Smooth muscle cell (in vitro differentiated cells): ENCODE results near the gene EXOC6B. TPM values are rescaled to one million over a fixed set of nuclear protein-coding genes. Genes with fewer than 3 reads are reported as not detected.

Experiments used
- DNase-seq: peaks from one replicate; lab custom pipeline; 2025; ENCODE audit not compliant: unreplicated experiment; lab: John Stamatoyannopoulos, UW
- H2AFZ ChIP-seq: fragments of 200-600 bp; sonication (generic); 2 replicates; pipeline ENCODE4 v1.6.0; 2016; ENCODE audit warnings: antibody characterized with exemption, low read depth, mild to moderate bottlenecking
- H3F3A ChIP-seq: fragments of 200-600 bp; sonication (generic); 2 replicates; pipeline ENCODE4 v1.6.0; 2017; ENCODE audit warnings: antibody characterized with exemption, low read depth
- H3K27ac ChIP-seq: fragments of 200-600 bp; sonication (generic); 2 replicates; pipeline ENCODE4 v1.5.1; 2016; ENCODE audit warnings: low read depth, mild to moderate bottlenecking
- H3K27me3 ChIP-seq: fragments of 200-600 bp; sonication (generic); 2 replicates; pipeline ENCODE4 v1.6.1; 2016; ENCODE audit warnings: low read depth, mild to moderate bottlenecking
- H3K36me3 ChIP-seq: fragments of 200-600 bp; sonication (generic); 2 replicates; pipeline ENCODE4 v1.5.1; 2016; ENCODE audit warnings: low read depth
- H3K4me1 ChIP-seq: fragments of 200-600 bp; sonication (generic); 2 replicates; pipeline ENCODE4 v1.5.1; 2016; ENCODE audit warnings: low read depth
- H3K4me2 ChIP-seq: fragments of 200-600 bp; sonication (generic); 2 replicates; pipeline ENCODE4 v1.6.0; 2016; ENCODE audit warnings: mild to moderate bottlenecking
- H3K4me3 ChIP-seq: fragments of 200-600 bp; sonication (generic); 2 replicates; pipeline ENCODE4 v1.5.1; 2016; ENCODE audit warnings: mild to moderate bottlenecking
- H3K79me2 ChIP-seq: fragments of 200-600 bp; sonication (generic); 2 replicates; pipeline ENCODE4 v1.6.0; 2016; ENCODE audit warnings: low read depth, mild to moderate bottlenecking
- H3K9ac ChIP-seq: fragments of 200-600 bp; sonication (generic); 2 replicates; pipeline ENCODE4 v1.6.0; 2016; ENCODE audit warnings: low read depth
- H3K9me3 ChIP-seq: fragments of 200-600 bp; sonication (generic); replicated peaks from 2 replicates; pipeline ENCODE4 v1.5.1; 2016; ENCODE audit warnings: low read depth
- H4K20me1 ChIP-seq: fragments of 200-600 bp; sonication (generic); 2 replicates; pipeline ENCODE4 v1.6.0; 2016; ENCODE audit warnings: low read depth
- CTCF ChIP-seq: fragments of 200-600 bp; sonication (generic); IDR thresholded peaks from 2 replicates; pipeline ENCODE4 v1.5.1; 2017; ENCODE audit warnings: borderline replicate concordance, mild to moderate bottlenecking, antibody characterized with exemption; ENCODE audit not compliant: insufficient read depth, poor library complexity, severe bottlenecking
- WGBS: methylation state at CpG from one replicate; pipeline ENCODE4 v1.1.7; 2016; ENCODE audit warnings: low lambda C conversion rate; 5-methylcytosine and 5-hydroxymethylcytosine counted together
- polyA plus RNA-seq: library from polyadenylated mRNA; unstranded; fragments of >200 nt; fragmentation: Nextera tagmentation; extraction: Ambion mirVana; gene quantifications from 2 replicates; pipeline ENCODE4 v1.2.1, GENCODE V29; 2016
- total RNA-seq: library from RNA; depleted of rRNA; stranded (reverse); fragments of >200 nt; gene quantifications from 2 replicates; pipeline ENCODE4 v1.2.3, GENCODE V29; 2014

EXOC6B gene
- total and polyA plus RNA-seq, 2 experiments from 2014 or later: 6.9 to 19.7 TPM

GRCh38 chr2:72131916-72132841 is 693.7 kb downstream of the EXOC6B start:
- 94% methylated on average over 34 of the region's 37 CpGs for WGBS
- Histone ChIP-seq H3K9me3 (no peaks in the 10 kb centered on the region), H4K20me1 (no peaks in the 10 kb centered on the region), H3K9ac (no peak overlapping the region), H3K79me2 (no peaks in the 10 kb centered on the region), H3K4me3 (no peak overlapping the region), H3K27me3 (no peaks in the 10 kb centered on the region), H3F3A (no peaks in the 10 kb centered on the region), H3K4me1 (peaks cover 10% of the 10 kb centered on the region), H3K4me2 (no peak overlapping the region), H2AFZ (no peak overlapping the region), H3K36me3 (no peaks in the 10 kb centered on the region), H3K27ac (no peak overlapping the region)
- TF ChIP-seq CTCF: no peak
- DNase-seq: no peak

- no peak for DNase-seq
- H3K4me3 ChIP-seq: no peak overlapping the region
Observed at GRCh38 chr2:72131371-72131891, 694.4 kb downstream of the EXOC6B start.

GRCh38 chr2:72130659-72131360 is 695.0 kb downstream of the EXOC6B start:
- no peaks in the 10 kb centered on the region for H3K9me3 ChIP-seq
- 57% methylated on average over 26 of the region's 26 CpGs for whole genome bisulfite sequencing
- no peak overlapping the region for H2AFZ ChIP-seq
- no peak for TF ChIP-seq CTCF
- H3K27me3 ChIP-seq: no peaks in the 10 kb centered on the region
- H3K27ac ChIP-seq: no peak overlapping the region
- peaks cover 10% of the 10 kb centered on the region for H3K4me1 ChIP-seq
- no peaks in the 10 kb centered on the region for H3K36me3 ChIP-seq
- no peaks in the 10 kb centered on the region for H3F3A ChIP-seq
- no peak overlapping the region for H3K9ac ChIP-seq
- H3K4me3 ChIP-seq: no peak overlapping the region
- no peak for DNase-seq
- H3K4me2 ChIP-seq: no peak overlapping the region
- no peaks in the 10 kb centered on the region for H4K20me1 ChIP-seq
- H3K79me2 ChIP-seq: no peaks in the 10 kb centered on the region

More at GRCh38 chr2:72131371-72131891, 694.4 kb downstream of the EXOC6B start:
- H3K9ac ChIP-seq: no peak overlapping the region
- H4K20me1 ChIP-seq: no peaks in the 10 kb centered on the region
- H3K79me2 ChIP-seq: no peaks in the 10 kb centered on the region
- TF ChIP-seq CTCF: no peak
- H3K4me2 ChIP-seq: no peak overlapping the region
- peaks cover 10% of the 10 kb centered on the region for H3K4me1 ChIP-seq
- H2AFZ ChIP-seq: no peak overlapping the region
- H3K9me3 ChIP-seq: no peaks in the 10 kb centered on the region
- WGBS: 96% methylated on average over 16 of the region's 16 CpGs
- H3K27me3 ChIP-seq: no peaks in the 10 kb centered on the region
- H3F3A ChIP-seq: no peaks in the 10 kb centered on the region
- H3K27ac ChIP-seq: no peak overlapping the region
- H3K36me3 ChIP-seq: no peaks in the 10 kb centered on the region
